Loucy (cell line): ENCODE results near the gene PANK4.

ENCODE experiments used
- EZH2phosphoT487 ChIP-seq: fragments of 200-600 bp; IDR thresholded peaks from 2 replicates; pipeline ENCODE4 v1.6.1; 2018; ENCODE audit warnings: antibody characterized with exemption, mild to moderate bottlenecking, moderate library complexity, borderline replicate concordance
- TF ChIP-seq, protein P1 (sequence below): fragments of 200-600 bp; sonication (generic); conservative IDR thresholded peaks from 2 replicates; pipeline ENCODE4 v1.5.1; 2014; ENCODE audit warnings: mild to moderate bottlenecking, antibody characterized with exemption, low read length

DNA sequence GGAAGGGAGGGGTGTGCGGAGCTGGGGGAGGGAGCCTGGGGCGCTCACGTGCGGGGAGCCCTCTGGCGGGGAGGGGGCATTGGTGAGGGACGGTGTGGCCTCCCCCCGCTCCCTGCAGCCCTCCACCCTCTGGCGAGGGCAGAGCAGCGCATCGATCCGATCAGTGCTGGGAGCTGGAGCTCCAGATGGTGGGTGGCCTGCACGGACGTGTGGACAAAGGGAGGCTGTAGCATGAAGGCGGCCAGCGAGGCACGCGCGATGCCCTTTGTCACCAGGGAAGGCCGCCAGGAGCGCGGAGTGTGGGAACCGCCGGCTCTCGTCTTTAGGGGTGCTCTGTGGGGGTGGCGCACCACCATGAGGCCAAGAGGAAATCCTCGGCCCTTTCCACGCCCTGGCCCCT lies 9.1 kb upstream of the PANK4 start:
- TF ChIP-seq, protein P1, sequence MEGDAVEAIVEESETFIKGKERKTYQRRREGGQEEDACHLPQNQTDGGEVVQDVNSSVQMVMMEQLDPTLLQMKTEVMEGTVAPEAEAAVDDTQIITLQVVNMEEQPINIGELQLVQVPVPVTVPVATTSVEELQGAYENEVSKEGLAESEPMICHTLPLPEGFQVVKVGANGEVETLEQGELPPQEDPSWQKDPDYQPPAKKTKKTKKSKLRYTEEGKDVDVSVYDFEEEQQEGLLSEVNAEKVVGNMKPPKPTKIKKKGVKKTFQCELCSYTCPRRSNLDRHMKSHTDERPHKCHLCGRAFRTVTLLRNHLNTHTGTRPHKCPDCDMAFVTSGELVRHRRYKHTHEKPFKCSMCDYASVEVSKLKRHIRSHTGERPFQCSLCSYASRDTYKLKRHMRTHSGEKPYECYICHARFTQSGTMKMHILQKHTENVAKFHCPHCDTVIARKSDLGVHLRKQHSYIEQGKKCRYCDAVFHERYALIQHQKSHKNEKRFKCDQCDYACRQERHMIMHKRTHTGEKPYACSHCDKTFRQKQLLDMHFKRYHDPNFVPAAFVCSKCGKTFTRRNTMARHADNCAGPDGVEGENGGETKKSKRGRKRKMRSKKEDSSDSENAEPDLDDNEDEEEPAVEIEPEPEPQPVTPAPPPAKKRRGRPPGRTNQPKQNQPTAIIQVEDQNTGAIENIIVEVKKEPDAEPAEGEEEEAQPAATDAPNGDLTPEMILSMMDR: no peak
- TF ChIP-seq EZH2phosphoT487: no peak
